H1 (cell line): ENCODE measurements around the gene PATL2. TPM values are rescaled to one million over a fixed set of nuclear protein-coding genes. Genes with fewer than 3 reads are reported as not detected.

Source experiments
- CTCF ChIA-PET: fragments of 300-600 bp; sonication (Branson Sonifier 250); formaldehyde crosslinking; loops from one replicate; lab custom pipeline; 2021; ENCODE audit not compliant: partially characterized antibody; lab: Charles Lee
- POLR2A ChIA-PET: fragments of 300-600 bp; sonication (Branson Sonifier 250); formaldehyde crosslinking; loops from one replicate; lab custom pipeline; 2021; ENCODE audit warnings: inconsistent platforms; ENCODE audit not compliant: partially characterized antibody; lab: Charles Lee
- DNase-seq, 2 experiments: peaks; one replicate each; pipeline versions ENCODE4 v3.0.0 to v3.0.0-alpha.2; 2010 to 2022; ENCODE audit warnings: low spot score in 2 of 2, low read depth in 1 of 2, mixed read lengths in 1 of 2
- FAIRE-seq: peaks from 2 replicates; lab custom pipeline; 2011; peaks lifted over from hg19 to GRCh38; lab: Jason Lieb, UNC
- H2AFZ ChIP-seq: 2 replicates; pipeline ENCODE4 v1.8.1; 2012; ENCODE audit warnings: low read length, inconsistent platforms
- H2AK5ac ChIP-seq: 2 replicates; pipeline ENCODE4 v1.6.1; 2013; ENCODE audit warnings: low read depth, low read length
- H2BK120ac ChIP-seq: replicated peaks from 2 replicates; pipeline ENCODE3; 2013; ENCODE audit warnings: low read depth, low read length, inconsistent platforms
- H2BK12ac ChIP-seq: 2 replicates; pipeline ENCODE4 v1.6.1; 2013; ENCODE audit warnings: low read depth, low read length
- H2BK15ac ChIP-seq: 2 replicates; pipeline ENCODE4 v1.6.1; 2013; ENCODE audit warnings: low read length
- H2BK20ac ChIP-seq: 2 replicates; pipeline ENCODE4 v1.6.1; 2013; ENCODE audit warnings: low read length
- H2BK5ac ChIP-seq: 2 replicates; pipeline ENCODE4 v1.6.1; 2013; ENCODE audit warnings: low read depth, low read length
- H3K14ac ChIP-seq: 2 replicates; pipeline ENCODE4 v1.6.1; 2013; ENCODE audit warnings: inconsistent platforms; ENCODE audit not compliant: insufficient read length
- H3K18ac ChIP-seq: 2 replicates; pipeline ENCODE4 v1.6.1; 2013; ENCODE audit warnings: low read length; ENCODE audit errors: extremely low read depth
- H3K23ac ChIP-seq: 2 replicates; pipeline ENCODE4 v1.6.1; 2013; ENCODE audit warnings: inconsistent platforms; ENCODE audit not compliant: insufficient read length
- H3K23me2 ChIP-seq: 2 replicates; pipeline ENCODE4 v1.6.1; 2013; ENCODE audit warnings: low read depth, low read length
- H3K27ac ChIP-seq: 2 replicates; pipeline ENCODE4 v1.6.1; 2011; ENCODE audit warnings: low read depth, low read length, inconsistent platforms
- H3K27me3 ChIP-seq, 4 experiments: replicated peaks in 1 of 4; 1 replicate in 1 of 4; 2 replicates in 3 of 4; pipeline versions ENCODE4 v1.6.1 to v1.8.1; 2011 to 2013; ENCODE audit warnings: low read length in 3 of 4, mild to moderate bottlenecking in 3 of 4, inconsistent platforms in 2 of 4, mixed read lengths in 2 of 4, moderate library complexity in 1 of 4; ENCODE audit not compliant: control insufficient read depth in 3 of 4, insufficient read depth in 3 of 4; ENCODE audit errors: extremely low read depth in 1 of 4
- H3K36me3 ChIP-seq, 4 experiments: 2 replicates each; pipeline versions ENCODE4 v1.6.1 to v1.8.1; 2011 to 2013; ENCODE audit warnings: mild to moderate bottlenecking in 4 of 4, low read length in 3 of 4, moderate library complexity in 2 of 4, control low read depth in 1 of 4, inconsistent platforms in 1 of 4; ENCODE audit not compliant: insufficient read depth in 4 of 4, control insufficient read depth in 2 of 4
- H3K4ac ChIP-seq: replicated peaks from 2 replicates; pipeline ENCODE3; 2013; ENCODE audit warnings: low read length, low read depth, mixed read lengths, inconsistent platforms; ENCODE audit not compliant: insufficient read length
- H3K4me1 ChIP-seq, 4 experiments: replicated peaks in 1 of 4; 1 replicate in 1 of 4; 2 replicates in 3 of 4; pipeline versions ENCODE4 v1.6.1 to v1.8.1; 2011 to 2013; ENCODE audit warnings: low read length in 3 of 4, inconsistent platforms in 2 of 4, mixed read lengths in 1 of 4; ENCODE audit not compliant: insufficient read depth in 4 of 4, control insufficient read depth in 3 of 4
- H3K4me2 ChIP-seq, 2 experiments: 2 replicates each; pipeline versions ENCODE4 v1.6.1 to v1.8.1; 2011 to 2013; ENCODE audit warnings: low read depth in 2 of 2, low read length in 2 of 2, control low read depth in 1 of 2, inconsistent platforms in 1 of 2, mild to moderate bottlenecking in 1 of 2; ENCODE audit not compliant: insufficient read depth in 1 of 2
- H3K4me3 ChIP-seq, 4 experiments: fragments of 200-600, 300-600 bp in 1 of 4; sonication (generic), shearing (Covaris generic), sonication (Bioruptor Twin) in 1 of 4; 2 replicates each; pipeline versions ENCODE4 v1.5.1 to v1.8.1; 2011 to 2016; ENCODE audit warnings: low read length in 4 of 4, low read depth in 3 of 4, control low read depth in 2 of 4, inconsistent platforms in 2 of 4, mild to moderate bottlenecking in 2 of 4, mixed read lengths in 1 of 4, moderate library complexity in 1 of 4; ENCODE audit not compliant: insufficient read depth in 2 of 4; ENCODE audit errors: extremely low read depth in 1 of 4
- H3K56ac ChIP-seq: replicated peaks from 2 replicates; pipeline ENCODE3; 2013; ENCODE audit warnings: low read depth, mild to moderate bottlenecking, mixed read lengths, low read length, inconsistent platforms; ENCODE audit not compliant: insufficient read length
- H3K79me1 ChIP-seq: 2 replicates; pipeline ENCODE4 v1.6.1; 2013; ENCODE audit warnings: low read depth, low read length, control low read depth
- H3K79me2 ChIP-seq, 2 experiments: 2 replicates each; pipeline versions ENCODE4 v1.6.1 to v1.8.1; 2012 to 2013; ENCODE audit warnings: low read length in 2 of 2, mild to moderate bottlenecking in 2 of 2, inconsistent platforms in 1 of 2; ENCODE audit not compliant: insufficient read depth in 2 of 2, control insufficient read depth in 1 of 2
- H3K9ac ChIP-seq, 4 experiments: replicated peaks in 1 of 4; 1 replicate in 1 of 4; 2 replicates in 3 of 4; pipeline versions ENCODE4 v1.6.1 to v1.8.1; 2011 to 2013; ENCODE audit warnings: low read depth in 3 of 4, low read length in 3 of 4, control low read depth in 2 of 4, mild to moderate bottlenecking in 2 of 4, moderate library complexity in 2 of 4, inconsistent platforms in 1 of 4; ENCODE audit errors: extremely low read depth in 1 of 4
- H3K9me3 ChIP-seq, 2 experiments: 2 replicates each; pipeline versions ENCODE4 v1.6.1 to v1.8.1; 2012 to 2013; ENCODE audit warnings: mild to moderate bottlenecking in 2 of 2, moderate library complexity in 2 of 2, control low read depth in 1 of 2, inconsistent platforms in 1 of 2, low read depth in 1 of 2, low read length in 1 of 2, mixed read lengths in 1 of 2; ENCODE audit not compliant: insufficient read depth in 2 of 2
- H4K20me1 ChIP-seq, 2 experiments: replicated peaks in 1 of 2; 2 replicates each; pipeline versions ENCODE3 to v1.8.1; 2011 to 2013; ENCODE audit warnings: inconsistent platforms in 2 of 2, low read length in 2 of 2, mild to moderate bottlenecking in 1 of 2; ENCODE audit not compliant: insufficient read depth in 2 of 2, control insufficient read depth in 1 of 2
- H4K5ac ChIP-seq: 2 replicates; pipeline ENCODE4 v1.6.1; 2013; ENCODE audit warnings: low read length, low read depth, mixed read lengths, inconsistent platforms; ENCODE audit not compliant: insufficient read length
- H4K8ac ChIP-seq: 2 replicates; pipeline ENCODE4 v1.8.0; 2013; ENCODE audit warnings: mild to moderate bottlenecking, moderate library complexity, low read length, inconsistent platforms; ENCODE audit not compliant: insufficient read depth; ENCODE audit errors: extremely low read depth
- H4K91ac ChIP-seq: replicated peaks from 2 replicates; pipeline ENCODE3; 2013; ENCODE audit warnings: low read length, mixed read lengths, inconsistent platforms; ENCODE audit not compliant: insufficient read length
- FOSL1 ChIP-seq: IDR thresholded peaks from 2 replicates; pipeline ENCODE4 v1.6.1; 2011; ENCODE audit warnings: mild to moderate bottlenecking, low read depth, low read length, moderate library complexity; ENCODE audit not compliant: insufficient read depth
- KDM4A ChIP-seq: IDR thresholded peaks from one replicate; pipeline ENCODE4 v1.7.1; 2012; ENCODE audit warnings: low read depth, mild to moderate bottlenecking, moderate library complexity, low read length, inconsistent platforms; ENCODE audit not compliant: severe bottlenecking
- RFX5 ChIP-seq: IDR thresholded peaks from 2 replicates; pipeline ENCODE4 v1.6.1; 2011; ENCODE audit warnings: low read depth, low read length, improper control_type of control experiment, borderline replicate concordance
- RXRA ChIP-seq: IDR thresholded peaks from 2 replicates; pipeline ENCODE4 v1.6.1; 2011; ENCODE audit warnings: low read depth, mild to moderate bottlenecking, low read length, moderate library complexity; ENCODE audit not compliant: insufficient read depth
- TAF1 ChIP-seq: IDR thresholded peaks from 2 replicates; pipeline ENCODE4 v1.6.1; 2011; ENCODE audit warnings: mild to moderate bottlenecking, low read depth, low read length
- WGBS, 2 experiments: shearing (Covaris generic) in 1 of 2; methylation state at CpG; one replicate each; pipeline versions ENCODE4 v1.1.6 to v1.1.7; 2013 to 2015; ENCODE audit warnings: low lambda C conversion rate in 2 of 2, mixed read lengths in 2 of 2, inconsistent platforms in 1 of 2, low coverage in 1 of 2, missing lambda C conversion rate in 1 of 2; ENCODE audit not compliant: insufficient replicate concordance in 2 of 2, insufficient coverage in 1 of 2, insufficient read length in 1 of 2; ENCODE audit errors: extremely low coverage in 1 of 2, missing lambda C conversion rate in 1 of 2; 5-methylcytosine and 5-hydroxymethylcytosine counted together
- polyA plus RNA-seq, 7 experiments: library from polyadenylated mRNA; depleted of rRNA in 3 of 7; stranded (reverse) in 5 of 7; unstranded in 2 of 7; fragments of >200 nt in 5 of 7; fragments of 200-250 nt in 2 of 7; gene quantifications; 1 replicate in 5 of 7; 2 replicates in 1 of 7; 4 replicates in 1 of 7; pipeline versions ENCODE4 v1.2.1 to v1.2.3, GENCODE V29; 2011 to 2013; ENCODE audit warnings: missing spikeins in 2 of 7, mixed read lengths in 2 of 7
- total RNA-seq: library from RNA; stranded (reverse); fragmentation: NEBNext Ultra II Directional; extraction: Animal tissue kit (Norgen Biotek cat#: 25700); gene quantifications from 2 replicates; pipeline ENCODE4 v1.2.1, GENCODE V29; 2021
- TF ChIP-seq, protein P1 (sequence below), 3 experiments: IDR thresholded peaks; 1 replicate in 2 of 3; 2 replicates in 1 of 3; pipeline versions ENCODE4 v1.5.1 to v1.6.1; 2011; ENCODE audit warnings: low read length in 3 of 3, mild to moderate bottlenecking in 3 of 3, inconsistent platforms in 2 of 3, low read depth in 1 of 3, moderate library complexity in 1 of 3; ENCODE audit not compliant: insufficient read depth in 1 of 3; ENCODE audit errors: control extremely low read depth in 1 of 3

The PATL2 gene
- total and polyA plus RNA-seq, 2 of the 8 experiments (the other 6 are each of a cell fraction or from before 2014, with no cell fraction given): 0.65 to 1.3 TPM

DNA sequence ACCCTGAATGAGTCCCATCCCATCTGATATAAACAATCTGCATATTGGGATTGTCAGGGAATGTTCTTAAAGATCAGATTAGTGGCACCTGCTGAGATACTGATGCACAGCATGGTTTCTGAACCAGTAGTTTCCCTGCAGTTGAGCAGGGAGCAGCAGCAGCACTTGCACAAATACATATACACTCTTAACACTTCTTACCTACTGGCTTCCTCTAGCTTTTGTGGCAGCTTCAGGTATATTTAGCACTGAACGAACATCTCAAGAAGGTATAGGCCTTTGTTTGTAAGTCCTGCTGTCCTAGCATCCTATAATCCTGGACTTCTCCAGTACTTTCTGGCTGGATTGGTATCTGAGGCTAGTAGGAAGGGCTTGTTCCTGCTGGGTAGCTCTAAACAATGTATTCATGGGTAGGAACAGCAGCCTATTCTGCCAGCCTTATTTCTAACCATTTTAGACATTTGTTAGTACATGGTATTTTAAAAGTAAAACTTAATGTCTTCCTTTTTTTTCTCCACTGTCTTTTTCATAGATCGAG, 4.7 kb upstream of the PATL2 start:
- no peaks in the 10 kb centered on the region for H3K79me1 ChIP-seq
- 83% methylated on average over 2 of the region's 2 CpGs; no CpG with 5 or more reads in 1 of the 2 experiments for WGBS, 2 experiments
- H3K9me3 ChIP-seq: no peaks in the 10 kb centered on the region
- H2BK120ac ChIP-seq: no peak overlapping the region
- H4K91ac ChIP-seq: no peak overlapping the region
- H2BK12ac ChIP-seq: no peak overlapping the region
- H3K56ac ChIP-seq: no peak overlapping the region
- peaks cover 2 to 25% (median 18%) of the 10 kb centered on the region in 4 experiments; a peak in 6 of 8 replicates for H3K36me3 ChIP-seq
- no peak overlapping the region for H2AFZ ChIP-seq
- no peak overlapping the region for H3K4me2 ChIP-seq
- no peak overlapping the region for H2BK15ac ChIP-seq
- no peak overlapping the region for H3K14ac ChIP-seq
- H3K27me3 ChIP-seq: peaks cover 0 to 10% (median 8%) of the 10 kb centered on the region in 4 experiments; a peak in 5 of 7 replicates
- no peak overlapping the region for H3K9ac ChIP-seq
- H3K79me2 ChIP-seq: peaks cover 0 to 9% of the 10 kb centered on the region in 2 experiments; a peak in 2 of 4 replicates
- H4K8ac ChIP-seq: no peak overlapping the region
- H4K20me1 ChIP-seq: no peaks in the 10 kb centered on the region
- no peak overlapping the region for H4K5ac ChIP-seq
- H3K4me1 ChIP-seq: peaks cover 0 to 3% (median 0%) of the 10 kb centered on the region in 4 experiments; a peak in 1 of 7 replicates
- no peak overlapping the region for H2BK5ac ChIP-seq
- no peak for DNase-seq
- no peak overlapping the region for H3K27ac ChIP-seq
- H3K4me3 ChIP-seq: no peak overlapping the region
- CTCF ChIA-PET: interaction anchor here (0.8 to 6.6 kb wide), 3 partner anchors 15 to 52 kb away, joined by 3 to 61 read pairs (median 40); partner anchors contain the start of genes SPG11 and TRIM69
- TF ChIP-seq RFX5 (no peak), TAF1 (no peak), FOSL1 (no peak), KDM4A (no peak), RXRA (no peak)
- TF ChIP-seq, protein P1, sequence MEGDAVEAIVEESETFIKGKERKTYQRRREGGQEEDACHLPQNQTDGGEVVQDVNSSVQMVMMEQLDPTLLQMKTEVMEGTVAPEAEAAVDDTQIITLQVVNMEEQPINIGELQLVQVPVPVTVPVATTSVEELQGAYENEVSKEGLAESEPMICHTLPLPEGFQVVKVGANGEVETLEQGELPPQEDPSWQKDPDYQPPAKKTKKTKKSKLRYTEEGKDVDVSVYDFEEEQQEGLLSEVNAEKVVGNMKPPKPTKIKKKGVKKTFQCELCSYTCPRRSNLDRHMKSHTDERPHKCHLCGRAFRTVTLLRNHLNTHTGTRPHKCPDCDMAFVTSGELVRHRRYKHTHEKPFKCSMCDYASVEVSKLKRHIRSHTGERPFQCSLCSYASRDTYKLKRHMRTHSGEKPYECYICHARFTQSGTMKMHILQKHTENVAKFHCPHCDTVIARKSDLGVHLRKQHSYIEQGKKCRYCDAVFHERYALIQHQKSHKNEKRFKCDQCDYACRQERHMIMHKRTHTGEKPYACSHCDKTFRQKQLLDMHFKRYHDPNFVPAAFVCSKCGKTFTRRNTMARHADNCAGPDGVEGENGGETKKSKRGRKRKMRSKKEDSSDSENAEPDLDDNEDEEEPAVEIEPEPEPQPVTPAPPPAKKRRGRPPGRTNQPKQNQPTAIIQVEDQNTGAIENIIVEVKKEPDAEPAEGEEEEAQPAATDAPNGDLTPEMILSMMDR (IDR thresholded peaks at IDR 0.05; ENCODE audit: control extremely low read depth in 1 of 3, insufficient read depth in 1 of 3, low read depth in 1 of 3, low read length in 3 of 3): no peak
- TF ChIP-seq, all 59 proteins: peak for 0
- no peak overlapping the region for H2BK20ac ChIP-seq
- H3K23me2 ChIP-seq: peaks cover 4% of the 10 kb centered on the region
- H2AK5ac ChIP-seq: no peak overlapping the region
- POLR2A ChIA-PET: interaction anchor here (1.1 kb wide), 1 partner anchor 9 kb away, joined by 3 read pairs; no protein-coding TSS in a partner anchor
- no peak overlapping the region for H3K18ac ChIP-seq
- no peak for FAIRE-seq
- H3K4ac ChIP-seq: no peak overlapping the region
- H3K23ac ChIP-seq: no peak overlapping the region
